ENCODE data around the gene MRNIP. TPM values are rescaled to one million over a fixed set of nuclear protein-coding genes. Genes with fewer than 3 reads are reported as not detected.

MRNIP gene
- total RNA-seq, 4 donors from 2014 or later, result 6.9 to 21.9 (median 10.7) TPM

GRCh38 chr5:179822059-179822432, 36.6 kb downstream of the MRNIP start:
- H3K27me3 ChIP-seq, result no peaks in the 10 kb centered on the region
- peaks cover 55 to 90% (median 67%) of the 10 kb centered on the region in 3 donors for H3K4me1 ChIP-seq
- intact Hi-C loops (cut with DNase I), result no loop called here
- H3K9me3 ChIP-seq, result no peaks in the 10 kb centered on the region
- H3K4me3 ChIP-seq, result peak overlapping the region; percentile 76 to 100 (median 94)
- TF ChIP-seq POLR2A (IDR thresholded peaks at IDR 0.05) (no peak), CTCF (IDR thresholded peaks at IDR 0.05) (no peak)
- H3K27ac ChIP-seq, result peak overlapping the region; percentile 98 to 100 (median 100)
- H3K36me3 ChIP-seq, result peaks cover 28 to 48% (median 36%) of the 10 kb centered on the region in 3 donors
- 44% methylated on average over 3 of the region's 3 CpGs for WGBS, 2 donors
- DNase-seq, result no peak

- Histone ChIP-seq H3K9me3 (no peaks in the 10 kb centered on the region), H3K36me3 (peaks cover 28 to 43% (median 30%) of the 10 kb centered on the region in 3 donors), H3K27me3 (no peaks in the 10 kb centered on the region), H3K4me1 (peaks cover 58 to 90% (median 64%) of the 10 kb centered on the region in 3 donors), H3K4me3 (peak overlapping the region; percentile 76 to 100 (median 94)), H3K27ac (peak overlapping the region; percentile 98 to 100 (median 100))
- peak; percentile 71 for DNase-seq
- TF ChIP-seq CTCF (IDR thresholded peaks at IDR 0.05) (peak in 1 of 6 experiments; percentile 18), POLR2A (IDR thresholded peaks at IDR 0.05) (peak in 3 of 4 donors; percentile 74 to 89 (median 86))
- 0 to 5% methylated on average over 2 of the region's 54 CpGs for WGBS, 2 donors
- intact Hi-C loops (cut with DNase I), result no loop called here
Measured at GRCh38 chr5:179821298-179822058, 37.1 kb downstream of the MRNIP start.

GRCh38 chr5:179820483-179821297, 37.9 kb downstream of the MRNIP start, which contains the start of gene SQSTM1:
SQSTM1 (plus strand) TSS chr5:179820905; CDS start chr5:179820937, 32 bp downstream.
- intact Hi-C loops (cut with DNase I), result no loop called here
- Histone ChIP-seq H3K27ac (peak within 1 kb of the TSS; percentile 98 to 100 (median 100)), H3K9me3 (no peaks in the 10 kb centered on the region), H3K4me3 (peak within 1 kb of the TSS; percentile 76 to 100 (median 94)), H3K36me3 (peaks cover 22 to 35% (median 22%) of the 10 kb centered on the region in 3 donors), H3K4me1 (peaks cover 60 to 87% (median 60%) of the 10 kb centered on the region in 3 donors), H3K27me3 (no peaks in the 10 kb centered on the region)
- DNase-seq, result no peak
- TF ChIP-seq CTCF (IDR thresholded peaks at IDR 0.05), result peak in 2 of 6 experiments; percentile 20 to 54
- TF ChIP-seq POLR2A (IDR thresholded peaks at IDR 0.05), result peak in 3 of 4 donors; percentile 49 to 100 (median 99)
- WGBS, 2 donors, result no CpG with 5 or more reads among the region's 81 CpGs

- H3K4me1 ChIP-seq, result peaks cover 60 to 81% (median 60%) of the 10 kb centered on the region in 3 donors
- peaks cover 16 to 29% (median 16%) of the 10 kb centered on the region in 3 donors for H3K36me3 ChIP-seq
- intact Hi-C loops (cut with DNase I), result no loop called here
- peak overlapping the region; percentile 98 to 100 (median 100) for H3K27ac ChIP-seq
- H3K4me3 ChIP-seq, result peak overlapping the region; percentile 76 to 100 (median 94)
- no peak for DNase-seq
- no peaks in the 10 kb centered on the region for H3K27me3 ChIP-seq
- TF ChIP-seq POLR2A (IDR thresholded peaks at IDR 0.05), result no peak
- TF ChIP-seq CTCF (IDR thresholded peaks at IDR 0.05), result no peak
- H3K9me3 ChIP-seq, result no peaks in the 10 kb centered on the region
- WGBS, 2 donors, result 18 to 44% methylated on average over 3 to 10 of the region's 12 CpGs
Measured at GRCh38 chr5:179820127-179820482, 38.5 kb downstream of the MRNIP start.
